Measurements from ENCODE around the gene PIGV. TPM values are rescaled to one million over a fixed set of nuclear protein-coding genes. Genes with fewer than 3 reads are reported as not detected.

Gene PIGV
- total and polyA plus RNA-seq, 2 of the 4 experiments (the other 2 are of a cell fraction): 7.2 to 10.6 TPM

DNA sequence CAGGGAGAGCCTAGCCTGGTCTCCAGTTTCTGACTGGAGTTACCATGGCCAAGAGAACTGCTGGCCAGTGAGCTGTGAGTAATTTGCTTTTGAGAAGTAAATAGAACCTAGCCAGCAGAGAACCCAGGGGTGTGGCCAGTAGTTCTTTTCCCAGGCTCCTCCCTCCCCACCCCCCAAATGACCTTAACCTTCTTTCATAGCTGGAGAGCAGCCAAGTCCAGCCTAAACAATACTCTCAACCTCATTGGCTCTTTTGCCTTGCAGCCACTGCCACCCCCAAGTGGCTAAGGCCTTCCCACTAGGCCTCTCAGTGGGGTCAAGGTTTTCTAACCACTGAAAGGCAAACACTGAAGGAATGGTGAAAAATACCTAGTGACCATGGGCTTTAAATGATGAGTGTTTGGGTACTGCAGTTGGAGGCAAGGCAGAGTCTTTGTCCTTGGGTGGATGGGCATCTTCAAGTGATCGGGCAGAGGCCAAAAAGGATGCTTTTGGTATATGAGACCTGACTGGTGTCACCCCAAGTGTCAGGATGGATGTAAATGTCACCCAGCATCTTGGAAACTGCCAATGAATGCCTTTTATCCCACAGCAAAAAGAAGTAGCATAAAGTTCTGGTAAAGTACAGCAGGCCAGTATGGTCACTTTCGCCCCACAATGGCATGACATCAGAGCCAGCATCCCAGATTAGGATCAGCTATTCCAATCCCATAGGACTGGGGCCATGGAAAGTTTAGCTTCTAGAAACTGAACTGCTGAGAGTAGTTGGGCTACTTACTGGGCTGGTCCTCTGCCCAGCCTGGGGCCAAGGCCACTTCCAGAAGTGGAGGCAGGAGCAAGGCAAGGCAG is 3.5 kb upstream of the PIGV start:
- H3K9me1 ChIP-seq (ENCODE audit: insufficient read depth, low read length): peaks cover 31% of the 10 kb centered on the region
- BruUV-seq (replicated peaks): no TSS peak
- H2BK20ac ChIP-seq (ENCODE audit: low read depth, low read length): 0 out of 2 replicates have a peak overlapping the region, but pooled peaks have one; percentile 12
- in situ Hi-C loops (cut with MboI; ENCODE audit: low sequenced_read_pairs) (no loop called here), dilution Hi-C loops (cut with HindIII; ENCODE audit: low sequenced_read_pairs, unreplicated experiment) (loop anchor here (25.0 kb wide), 1 partner anchor 197 kb away; no protein-coding TSS in a partner anchor), intact Hi-C loops (cut with micrococcal nuclease) (no loop called here)
- no peak overlapping the region for H3K9ac ChIP-seq (ENCODE audit: low read depth, low read length)
- ATAC-seq (ENCODE audit: low read depth): peak; percentile 33
- WGBS, 2 experiments (ENCODE audit: extremely low coverage in 2 of 2, insufficient read length in 1 of 2): no CpG with 5 or more reads among the region's 2 CpGs
- H3K27me3 ChIP-seq (ENCODE audit: control insufficient read depth, insufficient read depth, low read length): no peaks in the 10 kb centered on the region
- peaks cover 37% of the 10 kb centered on the region for H3K4me1 ChIP-seq (ENCODE audit: control insufficient read depth, insufficient read depth, low read length)
- peak overlapping the region; percentile 19 for H4K91ac ChIP-seq (ENCODE audit: insufficient read depth, low read depth, low read length)
- TF ChIP-seq BHLHE40 (IDR thresholded peaks at IDR 0.05; ENCODE audit: low read depth, low read length) (no peak), MAZ (IDR thresholded peaks at IDR 0.05; ENCODE audit: borderline replicate concordance, low read depth, low read length) (no peak), RFX5 (IDR thresholded peaks at IDR 0.05; ENCODE audit: low read depth, low read length) (no peak), NFE2L2 (IDR thresholded peaks at IDR 0.05; ENCODE audit: low read depth, low read length) (no peak), FOS (IDR thresholded peaks at IDR 0.05; ENCODE audit: low read depth, low read length) (no peak), MXI1 (IDR thresholded peaks at IDR 0.05; ENCODE audit: borderline replicate concordance, low read depth, low read length) (no peak), MAFK (IDR thresholded peaks at IDR 0.05; ENCODE audit: low read depth, low read length) (no peak), CHD1 (IDR thresholded peaks at IDR 0.05; ENCODE audit: low read depth, low read length) (no peak), RAD21 (IDR thresholded peaks at IDR 0.05; ENCODE audit: low read length) (no peak)
- TF ChIP-seq, protein P1, sequence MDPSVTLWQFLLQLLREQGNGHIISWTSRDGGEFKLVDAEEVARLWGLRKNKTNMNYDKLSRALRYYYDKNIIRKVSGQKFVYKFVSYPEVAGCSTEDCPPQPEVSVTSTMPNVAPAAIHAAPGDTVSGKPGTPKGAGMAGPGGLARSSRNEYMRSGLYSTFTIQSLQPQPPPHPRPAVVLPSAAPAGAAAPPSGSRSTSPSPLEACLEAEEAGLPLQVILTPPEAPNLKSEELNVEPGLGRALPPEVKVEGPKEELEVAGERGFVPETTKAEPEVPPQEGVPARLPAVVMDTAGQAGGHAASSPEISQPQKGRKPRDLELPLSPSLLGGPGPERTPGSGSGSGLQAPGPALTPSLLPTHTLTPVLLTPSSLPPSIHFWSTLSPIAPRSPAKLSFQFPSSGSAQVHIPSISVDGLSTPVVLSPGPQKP (IDR thresholded peaks at IDR 0.05; ENCODE audit: borderline replicate concordance, low read depth, low read length): no peak
- H2BK15ac ChIP-seq (ENCODE audit: low read depth, low read length): peak overlapping the region; percentile 18; the same call in 1 of the 3 replicates
- no peak overlapping the region for H2AFZ ChIP-seq (replicated peaks; ENCODE audit: low read length, poor library complexity)
- peaks cover 55 to 77% of the 10 kb centered on the region in 2 experiments for H3K79me1 ChIP-seq (ENCODE audit: low read depth in 1 of 2, low read length in 2 of 2)
- H3K4ac ChIP-seq (ENCODE audit: low read depth, low read length): peak overlapping the region; percentile 63
- H2AK9ac ChIP-seq (replicated peaks; ENCODE audit: low read depth, low read length, poor library complexity): peak overlapping the region; percentile 38
- peak overlapping the region; percentile 41 for H2BK120ac ChIP-seq (ENCODE audit: low read depth, low read length)
- H3K4me2 ChIP-seq (ENCODE audit: low read depth, low read length): no peak overlapping the region
- peak overlapping the region in 1 of 2 experiments; percentile 15; a peak in 2 of 4 replicates for H4K8ac ChIP-seq (ENCODE audit: low read depth in 2 of 2, low read length in 2 of 2)
- H3K23ac ChIP-seq (ENCODE audit: low read depth, low read length): peak overlapping the region; percentile 53; the same call in 1 of the 2 replicates
- H4K20me1 ChIP-seq (ENCODE audit: insufficient read depth, low read length): peaks cover 18% of the 10 kb centered on the region
- 0 out of 2 replicates have a peak overlapping the region, but pooled peaks have one; percentile 15 for H4K5ac ChIP-seq (ENCODE audit: low read depth, low read length)
- H3K4me3 ChIP-seq (ENCODE audit: insufficient read depth, low read depth, low read length): no peak overlapping the region
- peak overlapping the region; percentile 36 for H2BK5ac ChIP-seq (ENCODE audit: low read depth, low read length, poor library complexity, severe bottlenecking)
- no peak overlapping the region for H3K56ac ChIP-seq (ENCODE audit: extremely low read depth, insufficient read depth, low read length)
- H3K18ac ChIP-seq (ENCODE audit: low read depth, low read length): peak overlapping the region; percentile 8; the same call in 1 of the 2 replicates
- peak overlapping the region; percentile 47; the same call in 1 of the 2 replicates for H3K27ac ChIP-seq (ENCODE audit: insufficient read depth, low read length)
- peak; percentile 80 for DNase-seq
- no peaks in the 10 kb centered on the region for H3K9me3 ChIP-seq (ENCODE audit: control insufficient read depth, insufficient read depth, low read length)
- H3K36me3 ChIP-seq (ENCODE audit: control insufficient read depth, insufficient read depth, low read length): peaks cover 21% of the 10 kb centered on the region
- peak overlapping the region; percentile 0; the same call in 1 of the 2 replicates for H3K14ac ChIP-seq (replicated peaks; ENCODE audit: low read depth, low read length)
- POLR2A ChIA-PET (ENCODE audit: unreplicated experiment): interaction anchor here (0.9 kb wide), 1 partner anchor 82 kb away, joined by 3 read pairs; no protein-coding TSS in a partner anchor
- CTCF ChIA-PET: interaction anchor here (0.9 to 1.4 kb wide), 2 partner anchors 92 to 190 kb away, joined by 3 to 4 read pairs; no protein-coding TSS in a partner anchor
- H2AK5ac ChIP-seq (ENCODE audit: low read depth, low read length): peak overlapping the region; percentile 71; the same call in 1 of the 2 replicates
